Fibroblast of the aortic adventitia (primary cell): ENCODE data around the gene CD226. TPM values are rescaled to one million over a fixed set of nuclear protein-coding genes. Genes with fewer than 3 reads are reported as not detected.

Source experiments
- DNase-seq: peaks from one replicate; pipeline ENCODE4 v3.0.0-alpha.2; 2010; ENCODE audit warnings: low read depth
- H3K4me3 ChIP-seq: 2 replicates; pipeline ENCODE4 v1.5.1; 2011; ENCODE audit warnings: low read depth, mild to moderate bottlenecking, control low read depth, low read length, moderate library complexity
- CTCF ChIP-seq: IDR thresholded peaks from 2 replicates; pipeline ENCODE4 v1.5.1; 2011; ENCODE audit warnings: mild to moderate bottlenecking, low read length, control low read depth, inconsistent platforms; ENCODE audit not compliant: insufficient read depth
- total RNA-seq: library from RNA; depleted of rRNA; stranded (reverse); fragments of >200 nt; gene quantifications from 2 replicates; pipeline ENCODE4 v1.2.3, GENCODE V29; 2012; ENCODE audit warnings: low replicate concordance

Gene CD226
- total RNA-seq, 1 donor: 0.99 TPM

GRCh38 chr18:69974365-69974764 is 26.7 kb upstream of the CD226 start:
- TF ChIP-seq CTCF: no peak
- DNase-seq: peak; percentile 25
- no peak overlapping the region for H3K4me3 ChIP-seq

- peak; percentile 37 for DNase-seq
- no peak for TF ChIP-seq CTCF
- H3K4me3 ChIP-seq: no peak overlapping the region
Observed at GRCh38 chr18:69969491-69969890, 21.8 kb upstream of the CD226 start.

- no peak overlapping the region for H3K4me3 ChIP-seq
- no peak for DNase-seq
- no peak for TF ChIP-seq CTCF
Observed at GRCh38 chr18:69968039-69968438, 20.4 kb upstream of the CD226 start.

- TF ChIP-seq CTCF: no peak
- H3K4me3 ChIP-seq: no peak overlapping the region
- DNase-seq: no peak
Observed at GRCh38 chr18:69963196-69963595, 15.5 kb upstream of the CD226 start.

GRCh38 chr18:69961718-69962117 is 14.0 kb upstream of the CD226 start:
- no peak for DNase-seq
- H3K4me3 ChIP-seq: no peak overlapping the region
- TF ChIP-seq CTCF: no peak

- no peak for TF ChIP-seq CTCF
- no peak overlapping the region for H3K4me3 ChIP-seq
- no peak for DNase-seq
Observed at GRCh38 chr18:69958422-69958821, 10.7 kb upstream of the CD226 start.

GRCh38 chr18:69957747-69958146 is 10.1 kb upstream of the CD226 start:
- no peak for TF ChIP-seq CTCF
- H3K4me3 ChIP-seq: no peak overlapping the region
- DNase-seq: no peak
